ENCODE results near the gene TGM4.

DNA sequence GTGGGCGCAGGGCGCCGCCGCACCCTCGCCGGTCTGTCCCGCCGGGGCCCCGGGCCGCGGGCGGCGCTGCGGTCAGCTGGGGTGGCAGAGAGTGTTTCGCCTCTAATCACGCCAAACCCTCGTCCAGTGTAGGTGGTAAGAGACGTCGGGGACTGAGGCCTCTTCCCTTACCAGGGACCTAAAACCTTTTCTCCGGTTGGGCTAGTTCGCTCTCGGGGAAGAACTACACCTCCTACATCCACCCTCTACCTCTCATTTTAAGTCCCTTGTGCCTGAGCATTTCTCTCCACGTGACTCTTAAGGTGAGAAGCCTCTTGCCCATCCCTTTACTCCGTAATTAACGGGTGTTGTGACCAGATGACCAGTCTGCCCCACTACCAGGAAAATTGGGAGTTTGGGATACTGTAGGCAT, 12.2 kb upstream of the TGM4 start:
- TF ChIP-seq POLR2A (IDR thresholded peaks at IDR 0.05) (no peak), CTCF (IDR thresholded peaks at IDR 0.05) (no peak)

Measured in lower leg skin (tissue), 3 donors.